Ovary (tissue), 3 donors: ENCODE measurements around the gene ALOXE3.

Experiments used
- POLR2A ChIP-seq: fragments of 450-650 bp; IDR thresholded peaks from one replicate; pipeline ENCODE4 v1.6.1; 2017; ENCODE audit warnings: antibody characterized with exemption, mild to moderate bottlenecking, moderate library complexity
- TF ChIP-seq, protein P1 (sequence below), 3 donors: fragments of 450-650 bp in 2 of 3; fragments of 200-600 bp in 1 of 3; IDR thresholded peaks; one replicate each; pipeline versions ENCODE4 v1.5.1 to v1.8.0; 2016 to 2022; ENCODE audit warnings: antibody characterized with exemption in 3 of 3, mild to moderate bottlenecking in 1 of 3
- donor health status: DM: no; HTN: no; CAD: no.

- no peak for TF ChIP-seq POLR2A
- TF ChIP-seq, protein P1, sequence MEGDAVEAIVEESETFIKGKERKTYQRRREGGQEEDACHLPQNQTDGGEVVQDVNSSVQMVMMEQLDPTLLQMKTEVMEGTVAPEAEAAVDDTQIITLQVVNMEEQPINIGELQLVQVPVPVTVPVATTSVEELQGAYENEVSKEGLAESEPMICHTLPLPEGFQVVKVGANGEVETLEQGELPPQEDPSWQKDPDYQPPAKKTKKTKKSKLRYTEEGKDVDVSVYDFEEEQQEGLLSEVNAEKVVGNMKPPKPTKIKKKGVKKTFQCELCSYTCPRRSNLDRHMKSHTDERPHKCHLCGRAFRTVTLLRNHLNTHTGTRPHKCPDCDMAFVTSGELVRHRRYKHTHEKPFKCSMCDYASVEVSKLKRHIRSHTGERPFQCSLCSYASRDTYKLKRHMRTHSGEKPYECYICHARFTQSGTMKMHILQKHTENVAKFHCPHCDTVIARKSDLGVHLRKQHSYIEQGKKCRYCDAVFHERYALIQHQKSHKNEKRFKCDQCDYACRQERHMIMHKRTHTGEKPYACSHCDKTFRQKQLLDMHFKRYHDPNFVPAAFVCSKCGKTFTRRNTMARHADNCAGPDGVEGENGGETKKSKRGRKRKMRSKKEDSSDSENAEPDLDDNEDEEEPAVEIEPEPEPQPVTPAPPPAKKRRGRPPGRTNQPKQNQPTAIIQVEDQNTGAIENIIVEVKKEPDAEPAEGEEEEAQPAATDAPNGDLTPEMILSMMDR (IDR thresholded peaks at IDR 0.05) = no peak
These were observed 71.9 kb downstream of the ALOXE3 start for GRCh38 chr17:8046306-8046928.
